SK-N-SH (cell line): ENCODE data around the gene GLS. TPM values are rescaled to one million over a fixed set of nuclear protein-coding genes. Genes with fewer than 3 reads are reported as not detected.

Source experiments
- CTCF ChIA-PET: fragments of 300-600, 350-600 bp; formaldehyde crosslinking; extraction: SDS; loops from one replicate; lab custom pipeline; 2021; lab: Yijun Ruan, JAX
- POLR2A ChIA-PET: fragments of 350-600 bp; sonication (Branson Sonifier 250); formaldehyde crosslinking; extraction: SDS; loops from one replicate; lab custom pipeline; 2020; ENCODE audit warnings: antibody characterized with exemption, inconsistent platforms; lab: Yijun Ruan, JAX
- DNase-seq: peaks from one replicate; pipeline ENCODE4 v3.0.0; 2012
- H2AFZ ChIP-seq: fragments of 200-600 bp; sonication (generic); 2 replicates; pipeline ENCODE4 v1.8.1; 2016; ENCODE audit warnings: antibody characterized with exemption, mild to moderate bottlenecking, low read depth
- H3F3A ChIP-seq: fragments of 200-600 bp; sonication (generic); replicated peaks from 2 replicates; pipeline ENCODE3; 2016; ENCODE audit warnings: antibody characterized with exemption, mild to moderate bottlenecking; ENCODE audit not compliant: insufficient read depth
- H3K27ac ChIP-seq, 2 experiments: fragments of 200-500 bp in 1 of 2; fragments of 200-600 bp in 1 of 2; sonication (Bioruptor generic) in 1 of 2; sonication (generic), shearing (Covaris generic) in 1 of 2; 2 replicates each; pipeline versions ENCODE4 v1.5.1 to v1.6.1; 2014 to 2016; ENCODE audit warnings: low read depth in 2 of 2, inconsistent platforms in 1 of 2, low read length in 1 of 2, mild to moderate bottlenecking in 1 of 2, mixed read lengths in 1 of 2
- H3K27me3 ChIP-seq: fragments of 200-600 bp; sonication (generic), shearing (Covaris generic); 2 replicates; pipeline ENCODE4 v1.6.1; 2016; ENCODE audit warnings: mixed run types; ENCODE audit not compliant: insufficient read depth
- H3K36me3 ChIP-seq, 2 experiments: fragments of 200-500 bp in 1 of 2; fragments of 200-600 bp in 1 of 2; sonication (Bioruptor generic) in 1 of 2; sonication (generic) in 1 of 2; replicated peaks in 1 of 2; 2 replicates each; pipeline versions ENCODE3 to v1.5.1; 2014 to 2016; ENCODE audit warnings: low read length in 1 of 2, mild to moderate bottlenecking in 1 of 2; ENCODE audit not compliant: insufficient read depth in 2 of 2, control insufficient read depth in 1 of 2
- H3K4me1 ChIP-seq, 2 experiments: fragments of 200-500 bp in 1 of 2; fragments of 200-600 bp in 1 of 2; sonication (Bioruptor generic) in 1 of 2; sonication (generic), shearing (Covaris generic) in 1 of 2; 2 replicates each; pipeline versions ENCODE4 v1.5.1 to v1.6.1; 2014 to 2016; ENCODE audit warnings: low read depth in 1 of 2, low read length in 1 of 2, mixed run types in 1 of 2; ENCODE audit not compliant: insufficient read depth in 2 of 2, control insufficient read depth in 1 of 2
- H3K4me2 ChIP-seq: fragments of 200-600 bp; sonication (generic), shearing (Covaris generic); 2 replicates; pipeline ENCODE4 v1.6.1; 2017; ENCODE audit warnings: mixed run types
- H3K4me3 ChIP-seq, 2 experiments: fragments of 200-500 bp in 1 of 2; fragments of 200-600 bp in 1 of 2; sonication (Bioruptor generic) in 1 of 2; sonication (generic), shearing (Covaris generic) in 1 of 2; 2 replicates each; pipeline versions ENCODE4 v1.5.1 to v1.8.1; 2014 to 2016; ENCODE audit warnings: low read depth in 2 of 2, inconsistent platforms in 1 of 2, low read length in 1 of 2, mild to moderate bottlenecking in 1 of 2, mixed read lengths in 1 of 2, moderate library complexity in 1 of 2
- H3K79me2 ChIP-seq: fragments of 200-600 bp; sonication (generic); 2 replicates; pipeline ENCODE4 v1.8.1; 2017; ENCODE audit warnings: mild to moderate bottlenecking; ENCODE audit not compliant: insufficient read depth
- H3K9ac ChIP-seq: fragments of 200-600 bp; sonication (generic); 2 replicates; pipeline ENCODE4 v1.6.1; 2017; ENCODE audit warnings: mixed run types
- H3K9me2 ChIP-seq: fragments of 200-600 bp; sonication (generic); 2 replicates; pipeline ENCODE4 v1.6.1; 2017; ENCODE audit warnings: mixed run types
- H3K9me3 ChIP-seq: fragments of 200-600 bp; sonication (generic); 2 replicates; pipeline ENCODE4 v1.6.1; 2017; ENCODE audit warnings: mixed run types, mild to moderate bottlenecking, moderate library complexity
- H4K20me1 ChIP-seq: fragments of 200-600 bp; sonication (generic); 2 replicates; pipeline ENCODE4 v1.6.1; 2017; ENCODE audit warnings: mild to moderate bottlenecking, mixed run types; ENCODE audit not compliant: insufficient read depth
- CHD2 ChIP-seq: fragments of 150-350 bp; IDR thresholded peaks from 2 replicates; pipeline ENCODE4 v1.6.1; 2018; ENCODE audit warnings: low read length; ENCODE audit not compliant: partially characterized antibody
- CTCF ChIP-seq: fragments of 200-600 bp; sonication (generic); IDR thresholded peaks from 2 replicates; pipeline ENCODE4 v1.6.1; 2017; ENCODE audit warnings: antibody characterized with exemption, mild to moderate bottlenecking, moderate library complexity
- ELF1 ChIP-seq: IDR thresholded peaks from 2 replicates; pipeline ENCODE4 v1.4.0; 2012
- FOSL2 ChIP-seq: IDR thresholded peaks from 2 replicates; pipeline ENCODE4 v1.4.0; 2012; ENCODE audit warnings: low read depth, mild to moderate bottlenecking, moderate library complexity, borderline replicate concordance
- FOXJ3 ChIP-seq: sonication (generic); formaldehyde crosslinking; IDR thresholded peaks from 2 replicates; pipeline ENCODE4 v1.5.1; 2020; ENCODE audit warnings: mild to moderate bottlenecking, missing genetic modification reagents
- FOXM1 ChIP-seq: IDR thresholded peaks from 2 replicates; pipeline ENCODE4 v1.4.0; 2012; ENCODE audit warnings: low read depth, mild to moderate bottlenecking
- GABPA ChIP-seq: IDR thresholded peaks from 2 replicates; pipeline ENCODE4 v1.4.0; 2012; ENCODE audit warnings: low read depth, mild to moderate bottlenecking
- GATA2 ChIP-seq: sonication (generic); formaldehyde crosslinking; IDR thresholded peaks from 2 replicates; pipeline ENCODE4 v1.5.0; 2020; ENCODE audit warnings: mild to moderate bottlenecking, missing genetic modification reagents
- JUND ChIP-seq: IDR thresholded peaks from 2 replicates; pipeline ENCODE4 v1.4.0; 2012
- MEF2A ChIP-seq: IDR thresholded peaks from 2 replicates; pipeline ENCODE4 v1.4.0; 2012; ENCODE audit warnings: low read depth, borderline replicate concordance
- MXI1 ChIP-seq: IDR thresholded peaks from 2 replicates; pipeline ENCODE4 v1.6.1; 2012; ENCODE audit warnings: mild to moderate bottlenecking, low read depth, low read length, improper control_type of control experiment
- POLR2AphosphoS5 ChIP-seq: IDR thresholded peaks from 2 replicates; pipeline ENCODE4 v1.6.1; 2012; ENCODE audit warnings: low read depth, low read length
- RCOR1 ChIP-seq: fragments of 150-350 bp; IDR thresholded peaks from 2 replicates; pipeline ENCODE4 v1.6.1; 2017; ENCODE audit warnings: antibody characterized with exemption, low read length
- RFX5 ChIP-seq: IDR thresholded peaks from 2 replicates; pipeline ENCODE4 v1.6.1; 2012; ENCODE audit warnings: mild to moderate bottlenecking, improper control_type of control experiment, low read length
- RXRA ChIP-seq: IDR thresholded peaks from 2 replicates; pipeline ENCODE4 v1.4.0; 2012; ENCODE audit warnings: low read depth, mild to moderate bottlenecking, borderline replicate concordance
- TCF12 ChIP-seq: IDR thresholded peaks from 2 replicates; pipeline ENCODE4 v1.4.0; 2012
- USF1 ChIP-seq: IDR thresholded peaks from 2 replicates; pipeline ENCODE4 v1.4.0; 2012; ENCODE audit warnings: low read depth, borderline replicate concordance
- YY1 ChIP-seq: IDR thresholded peaks from 2 replicates; pipeline ENCODE4 v1.4.0; 2012; ENCODE audit warnings: low read depth, mild to moderate bottlenecking
- ZBTB33 ChIP-seq: IDR thresholded peaks from 2 replicates; pipeline ENCODE4 v1.4.0; 2012; ENCODE audit warnings: low read depth, borderline replicate concordance
- WGBS: methylation state at CpG from one replicate; pipeline ENCODE4 v1.1.6; 2017; ENCODE audit warnings: low lambda C conversion rate; 5-methylcytosine and 5-hydroxymethylcytosine counted together
- polyA plus RNA-seq, 3 experiments: library from polyadenylated mRNA; depleted of rRNA; stranded (reverse); fragments of >200 nt; gene quantifications; 2 replicates each; pipeline ENCODE4 v1.2.3, GENCODE V29; 2012

Gene GLS
- polyA plus RNA-seq, 1 of the 3 experiments (the other 2 are of a cell fraction) = 37.2 TPM

- CTCF ChIA-PET = no interaction called here
- DNase-seq = no peak
- no peaks in the 10 kb centered on the region for H3F3A ChIP-seq
Measured at GRCh38 chr2:190999058-190999457, 118.4 kb downstream of the GLS start.

More at GRCh38 chr2:190999058-190999457, 118.4 kb downstream of the GLS start:
- Histone ChIP-seq H4K20me1 (no peaks in the 10 kb centered on the region), H3K27me3 (no peaks in the 10 kb centered on the region), H3K9ac (no peak overlapping the region), H3K27ac (no peak overlapping the region), H3K4me3 (no peak overlapping the region), H3K4me2 (no peak overlapping the region), H3K9me3 (no peaks in the 10 kb centered on the region), H3K4me1 (no peaks in the 10 kb centered on the region), H3K36me3 (peaks cover 83 to 86% of the 10 kb centered on the region in 2 experiments), H3K9me2 (no peaks in the 10 kb centered on the region), H2AFZ (no peak overlapping the region), H3K79me2 (no peaks in the 10 kb centered on the region)
- POLR2A ChIA-PET = no interaction called here
- WGBS = 95% methylated on average over 7 of the region's 7 CpGs
- TF ChIP-seq RCOR1 (no peak), CTCF (no peak), YY1 (no peak), MXI1 (no peak), FOSL2 (no peak), GATA2 (no peak), MEF2A (no peak), RXRA (no peak), JUND (no peak), FOXJ3 (CRISPR knock-in tag) (no peak), USF1 (no peak), FOXM1 (no peak), ELF1 (no peak), TCF12 (no peak), CHD2 (no peak), RFX5 (no peak), POLR2AphosphoS5 (no peak), ZBTB33 (no peak), GABPA (no peak)
